ENCODE measurements around the gene LPCAT1. TPM values are rescaled to one million over a fixed set of nuclear protein-coding genes. Genes with fewer than 3 reads are reported as not detected.

LPCAT1 gene
- total and polyA plus RNA-seq, 2 experiments from 2014 or later, result 78.0 to 255 TPM

- no peaks in the 10 kb centered on the region for H3K4me1 ChIP-seq (ENCODE audit: insufficient read depth)
- no peak overlapping the region for H2AFZ ChIP-seq
- H3K36me3 ChIP-seq (ENCODE audit: insufficient read depth), result no peaks in the 10 kb centered on the region
- no peak overlapping the region for H3K4me2 ChIP-seq
- no peak overlapping the region for H3K4me3 Mint-ChIP-seq
- H3K9me3 Mint-ChIP-seq, result peaks cover 17% of the 10 kb centered on the region
- no peak overlapping the region for H3K27ac ChIP-seq (ENCODE audit: low read depth)
- peaks cover 10% of the 10 kb centered on the region for H3K27me3 Mint-ChIP-seq (ENCODE audit: insufficient read depth, low read depth, poor library complexity)
- H4K20me1 ChIP-seq (replicated peaks; ENCODE audit: insufficient read depth), result no peaks in the 10 kb centered on the region
- no peaks in the 10 kb centered on the region for H3K4me1 Mint-ChIP-seq
- H3K4me3 ChIP-seq, result no peak overlapping the region
- TF ChIP-seq STAT1 (IDR thresholded peaks at IDR 0.05; ENCODE audit: unreplicated experiment) (no peak), POLR2AphosphoS5 (IDR thresholded peaks at IDR 0.05; ENCODE audit: low read depth) (no peak), CREB1 (CRISPR knock-in tag; IDR thresholded peaks at IDR 0.05; ENCODE audit: low read depth) (no peak), CTCF (conservative IDR thresholded peaks at IDR 0.05; ENCODE audit: low read depth in 2 of 2) (no peak), EZH2 (IDR thresholded peaks at IDR 0.05; ENCODE audit: low read depth, unreplicated experiment) (no peak), NANOG (IDR thresholded peaks at IDR 0.05; ENCODE audit: borderline replicate concordance) (no peak), ZNF114 (CRISPR knock-in tag; IDR thresholded peaks at IDR 0.05) (no peak), JUNB (IDR thresholded peaks at IDR 0.05; ENCODE audit: unreplicated experiment) (no peak), ETS1 (IDR thresholded peaks at IDR 0.05) (no peak), EZH2phosphoT487 (IDR thresholded peaks at IDR 0.05; ENCODE audit: unreplicated experiment) (no peak), ZNF331 (CRISPR knock-in tag; IDR thresholded peaks at IDR 0.05; ENCODE audit: low read depth) (no peak), ZNF462 (CRISPR knock-in tag; IDR thresholded peaks at IDR 0.05) (no peak), REST (IDR thresholded peaks at IDR 0.05; ENCODE audit: unreplicated experiment) (no peak)
- H3K79me2 ChIP-seq (replicated peaks; ENCODE audit: insufficient read depth), result no peaks in the 10 kb centered on the region
- no peaks in the 10 kb centered on the region for H3K27me3 ChIP-seq (ENCODE audit: insufficient read depth)
- ATAC-seq, result no peak
- H3K36me3 Mint-ChIP-seq (ENCODE audit: low read depth), result peaks cover 32% of the 10 kb centered on the region
- H3K27ac Mint-ChIP-seq, result no peak overlapping the region
- no peaks in the 10 kb centered on the region for H3F3A ChIP-seq (replicated peaks; ENCODE audit: low read depth)
- DNase-seq (ENCODE audit: low spot score), result no peak
- no peaks in the 10 kb centered on the region for H3K9me2 ChIP-seq (ENCODE audit: insufficient read depth)
Measured at GRCh38 chr5:1570975-1571374, 47.2 kb upstream of the LPCAT1 start.

Data from GM23338 (cell line).